Measurements from ENCODE around the gene TMEM158. TPM values are rescaled to one million over a fixed set of nuclear protein-coding genes. Genes with fewer than 3 reads are reported as not detected.

TMEM158 gene
- total and polyA plus RNA-seq, 2 of the 8 experiments (the other 6 are each of a cell fraction or from before 2014, with no cell fraction given), result 6.8 to 30.3 TPM

DNA sequence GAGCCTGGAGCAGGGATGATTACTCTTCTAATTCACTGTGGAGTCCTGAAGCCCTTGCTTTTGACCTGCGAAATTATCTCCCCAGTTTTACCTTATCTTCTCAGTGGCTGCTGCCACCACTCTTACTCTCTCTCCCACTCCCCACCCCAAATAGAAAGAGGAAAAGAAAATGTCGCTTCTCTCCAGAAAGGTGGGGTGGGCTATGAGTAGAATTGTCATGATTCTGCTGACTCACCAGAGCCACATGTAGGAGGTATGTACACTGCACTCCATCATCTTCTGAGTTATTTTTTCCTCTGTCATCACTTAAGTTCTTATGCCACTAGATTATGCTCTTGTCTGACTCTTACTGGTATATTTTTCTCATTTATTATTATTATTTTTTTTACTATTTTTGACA lies 43.9 kb upstream of the TMEM158 start (continued):
- TF ChIP-seq RBBP5 (IDR thresholded peaks at IDR 0.05; ENCODE audit: borderline replicate concordance, low read depth, low read length) (no peak), ASH2L (IDR thresholded peaks at IDR 0.05; ENCODE audit: low read length) (no peak), JUN (IDR thresholded peaks at IDR 0.05; ENCODE audit: low read depth, low read length) (no peak), EP300 (IDR thresholded peaks at IDR 0.05; ENCODE audit: borderline replicate concordance in 1 of 2, low read depth in 2 of 2, low read length in 2 of 2) (no peak), CHD7 (IDR thresholded peaks at IDR 0.05; ENCODE audit: insufficient replicate concordance, low read length) (no peak), SAP30 (IDR thresholded peaks at IDR 0.05; ENCODE audit: insufficient read depth, insufficient replicate concordance, low read length) (no peak)

Measured in H1 (cell line).